DND-41 (cell line): ENCODE data around the gene NPTN.

Experiments used
- ATAC-seq: fragments of 200-7000 bp; cut with Tn5 transposase; 3 replicates; pipeline ENCODE4 v1.9.1; 2021; ENCODE audit warnings: low read depth; ENCODE audit not compliant: insufficient read depth
- DNase-seq: peaks from one replicate; pipeline ENCODE4 v3.0.0-alpha.2; 2020
- H2AFZ ChIP-seq: 2 replicates; pipeline ENCODE4 v1.6.0; 2012; ENCODE audit warnings: low read depth, low read length
- H3K27ac ChIP-seq: 2 replicates; pipeline ENCODE4 v1.5.1; 2012; ENCODE audit warnings: low read length, inconsistent platforms
- H3K27me3 ChIP-seq: fragments of 200-600 bp; sonication (generic); 2 replicates; pipeline ENCODE4 v1.6.0; 2012; ENCODE audit warnings: low read length, mild to moderate bottlenecking, inconsistent platforms; ENCODE audit not compliant: insufficient read depth, poor library complexity
- H3K36me3 ChIP-seq: 2 replicates; pipeline ENCODE4 v1.5.1; 2012; ENCODE audit warnings: low read length, inconsistent platforms; ENCODE audit not compliant: insufficient read depth
- H3K4me1 ChIP-seq: 2 replicates; pipeline ENCODE4 v1.5.1; 2012; ENCODE audit warnings: mild to moderate bottlenecking, low read length; ENCODE audit not compliant: insufficient read depth
- H3K4me2 ChIP-seq: 2 replicates; pipeline ENCODE4 v1.6.0; 2012; ENCODE audit warnings: mild to moderate bottlenecking, moderate library complexity, low read length, inconsistent platforms; ENCODE audit not compliant: insufficient read depth
- H3K4me3 ChIP-seq, 2 experiments: fragments of 200-600 bp in 1 of 2; shearing (Covaris generic) in 1 of 2; 2 replicates each; pipeline ENCODE4 v1.5.1; 2012 to 2016; ENCODE audit warnings: inconsistent platforms in 2 of 2, low read length in 2 of 2, mild to moderate bottlenecking in 2 of 2, low read depth in 1 of 2, moderate library complexity in 1 of 2
- H3K79me2 ChIP-seq: 2 replicates; pipeline ENCODE4 v1.6.0; 2012; ENCODE audit warnings: low read length, inconsistent platforms; ENCODE audit not compliant: insufficient read depth
- H3K9ac ChIP-seq: 2 replicates; pipeline ENCODE4 v1.6.0; 2012; ENCODE audit warnings: low read depth, mild to moderate bottlenecking, inconsistent platforms, low read length, moderate library complexity
- H3K9me3 ChIP-seq: 2 replicates; pipeline ENCODE4 v1.5.1; 2012; ENCODE audit warnings: low read length, moderate library complexity, mild to moderate bottlenecking, inconsistent platforms; ENCODE audit not compliant: insufficient read depth, severe bottlenecking
- H4K20me1 ChIP-seq: 2 replicates; pipeline ENCODE4 v1.6.0; 2012; ENCODE audit warnings: low read length; ENCODE audit not compliant: insufficient read depth
- CTCF ChIP-seq: IDR thresholded peaks from 2 replicates; pipeline ENCODE4 v1.5.1; 2012; ENCODE audit warnings: borderline replicate concordance, low read length, moderate library complexity, mild to moderate bottlenecking; ENCODE audit not compliant: poor library complexity, severe bottlenecking; ENCODE audit errors: extremely low read depth
- EZH2 ChIP-seq: IDR thresholded peaks from 3 replicates; pipeline ENCODE4 v1.6.1; 2012; ENCODE audit warnings: borderline replicate concordance, low read depth, mild to moderate bottlenecking, moderate library complexity, low read length, inconsistent platforms; ENCODE audit not compliant: severe bottlenecking

Gene NPTN

GRCh38 chr15:73617913-73618312 is 15.3 kb downstream of the NPTN start:
- H3K9ac ChIP-seq, result no peak overlapping the region
- ATAC-seq (no peak), DNase-seq (no peak)
- H3K4me1 ChIP-seq, result no peaks in the 10 kb centered on the region
- no peak overlapping the region for H3K4me2 ChIP-seq
- H3K27ac ChIP-seq, result no peak overlapping the region
- no peak overlapping the region for H2AFZ ChIP-seq
- peaks cover 81% of the 10 kb centered on the region for H3K79me2 ChIP-seq
- TF ChIP-seq EZH2, result no peak
- TF ChIP-seq CTCF, result no peak
- H4K20me1 ChIP-seq, result peaks cover 40% of the 10 kb centered on the region; the same call in 1 of the 2 replicates
- no peaks in the 10 kb centered on the region for H3K27me3 ChIP-seq
- H3K36me3 ChIP-seq, result no peaks in the 10 kb centered on the region
- H3K9me3 ChIP-seq, result no peaks in the 10 kb centered on the region
- no peak overlapping the region for H3K4me3 ChIP-seq

GRCh38 chr15:73617301-73617831 is 15.8 kb downstream of the NPTN start:
- peaks cover 39% of the 10 kb centered on the region; the same call in 1 of the 2 replicates for H4K20me1 ChIP-seq
- DNase-seq (no peak), ATAC-seq (no peak)
- no peak overlapping the region for H3K4me2 ChIP-seq
- H3K79me2 ChIP-seq, result peaks cover 80% of the 10 kb centered on the region
- no peaks in the 10 kb centered on the region for H3K4me1 ChIP-seq
- no peak overlapping the region for H3K9ac ChIP-seq
- H3K27me3 ChIP-seq, result no peaks in the 10 kb centered on the region
- H3K36me3 ChIP-seq, result no peaks in the 10 kb centered on the region
- no peak overlapping the region for H3K27ac ChIP-seq
- no peak for TF ChIP-seq EZH2
- TF ChIP-seq CTCF, result no peak
- H3K4me3 ChIP-seq, result no peak overlapping the region
- no peak overlapping the region for H2AFZ ChIP-seq
- H3K9me3 ChIP-seq, result no peaks in the 10 kb centered on the region

GRCh38 chr15:73608941-73609340 is 24.2 kb downstream of the NPTN start:
- Histone ChIP-seq H3K4me1 (no peaks in the 10 kb centered on the region), H2AFZ (no peak overlapping the region), H3K27me3 (no peaks in the 10 kb centered on the region), H3K9me3 (no peaks in the 10 kb centered on the region), H3K9ac (no peak overlapping the region), H3K79me2 (peaks cover 62% of the 10 kb centered on the region), H4K20me1 (peaks cover 42% of the 10 kb centered on the region; the same call in 1 of the 2 replicates), H3K4me2 (no peak overlapping the region), H3K36me3 (no peaks in the 10 kb centered on the region), H3K27ac (no peak overlapping the region), H3K4me3 (no peak overlapping the region)
- TF ChIP-seq EZH2 (no peak), CTCF (no peak)
- DNase-seq (no peak), ATAC-seq (no peak)

- no peak overlapping the region for H3K9ac ChIP-seq
- H3K79me2 ChIP-seq, result peaks cover 60% of the 10 kb centered on the region
- no peak for TF ChIP-seq EZH2
- no peak overlapping the region for H3K27ac ChIP-seq
- no peaks in the 10 kb centered on the region for H3K27me3 ChIP-seq
- H3K4me2 ChIP-seq, result no peak overlapping the region
- H3K36me3 ChIP-seq, result no peaks in the 10 kb centered on the region
- H3K4me1 ChIP-seq, result no peaks in the 10 kb centered on the region
- H4K20me1 ChIP-seq, result peaks cover 45% of the 10 kb centered on the region; the same call in 1 of the 2 replicates
- H3K4me3 ChIP-seq, result no peak overlapping the region
- no peak overlapping the region for H2AFZ ChIP-seq
- no peaks in the 10 kb centered on the region for H3K9me3 ChIP-seq
- DNase-seq, result no peak
- no peak for ATAC-seq
These were observed 24.7 kb downstream of the NPTN start for GRCh38 chr15:73608475-73608874.
